ENCODE measurements around the gene SCGN.
"Not testable (repeated sequence)": the region's sequence is repeated elsewhere in the genome, so short reads cannot be mapped to it uniquely, and the experiment has no call there.

SCGN gene

GRCh38 chr6:25726122-25726911 is 74.3 kb downstream of the SCGN start:
- no peak for DNase-seq (ENCODE audit: low read depth in 1 of 2, low spot score in 1 of 2)

GRCh38 chr6:25727028-25727427 is 75.0 kb downstream of the SCGN start:
- no peak for DNase-seq (ENCODE audit: low read depth in 1 of 2, low spot score in 1 of 2)

- no peak for DNase-seq (ENCODE audit: low read depth in 1 of 2, low spot score in 1 of 2)
These were observed 78.9 kb downstream of the SCGN start for GRCh38 chr6:25730907-25731306.

- DNase-seq (ENCODE audit: low read depth in 1 of 2, low spot score in 1 of 2) = no peak
These were observed 79.7 kb downstream of the SCGN start for GRCh38 chr6:25731721-25732120.

- DNase-seq (ENCODE audit: low read depth in 1 of 2, low spot score in 1 of 2) = no peak
These were observed 80.6 kb downstream of the SCGN start for GRCh38 chr6:25732468-25733198.

- no peak for DNase-seq (ENCODE audit: low read depth in 1 of 2, low spot score in 1 of 2)
These were observed 83.2 kb downstream of the SCGN start for GRCh38 chr6:25735261-25735660.

GRCh38 chr6:25743868-25744267 is 91.9 kb downstream of the SCGN start:
- DNase-seq (ENCODE audit: low read depth in 1 of 2, low spot score in 1 of 2) = no peak

GRCh38 chr6:25745836-25746235 is 93.8 kb downstream of the SCGN start:
- no peak for DNase-seq (ENCODE audit: low read depth in 1 of 2, low spot score in 1 of 2)

- no peak for DNase-seq (ENCODE audit: low read depth in 1 of 2, low spot score in 1 of 2)
These were observed 95.0 kb downstream of the SCGN start for GRCh38 chr6:25746968-25747367.

- no peak for DNase-seq (ENCODE audit: low read depth in 1 of 2, low spot score in 1 of 2)
These were observed 95.5 kb downstream of the SCGN start for GRCh38 chr6:25747477-25747876.

- no peak for DNase-seq (ENCODE audit: low read depth in 1 of 2, low spot score in 1 of 2)
These were observed 96.0 kb downstream of the SCGN start for GRCh38 chr6:25748049-25748448.

- not testable (repeated sequence) for DNase-seq (ENCODE audit: low read depth in 1 of 2, low spot score in 1 of 2)
These were observed 96.8 kb downstream of the SCGN start for GRCh38 chr6:25748601-25749517.

- no peak for DNase-seq (ENCODE audit: low read depth in 1 of 2, low spot score in 1 of 2)
These were observed 97.8 kb downstream of the SCGN start for GRCh38 chr6:25749837-25750236.

- DNase-seq (ENCODE audit: low read depth in 1 of 2, low spot score in 1 of 2) = no peak
These were observed 98.9 kb downstream of the SCGN start for GRCh38 chr6:25750906-25751305.

Data from activated CD4-positive, alpha-beta T cell treated with anti-CD3 and anti-CD28 coated beads, Interleukin-2, amount 50 U/mL, for 24 hours (primary cell).